Right renal cortex interstitium (tissue), 3 donors: ENCODE measurements around the gene ACOT13. TPM values are rescaled to one million over a fixed set of nuclear protein-coding genes. Genes with fewer than 3 reads are reported as not detected.

Experiments used
- polyA plus RNA-seq, 3 donors: library from polyadenylated mRNA; unstranded; fragments of 120-200 nt; gene quantifications; one replicate each; pipeline ENCODE4 v1.2.1, GENCODE V29; 2013; ENCODE audit not compliant: insufficient read length in 3 of 3

The ACOT13 gene
- polyA plus RNA-seq, 3 donors = 42.4 to 47.4 (median 45.1) TPM

Other genes starting within 250 kb of the ACOT13 start
- 1 to 10 TPM; 2.6 to 4.1 (median 3.0) TPM for gene GPLD1, start 177.5 kb upstream of the ACOT13 start, polyA plus RNA-seq
- 10 to 100 TPM; 27.7 to 30.0 (median 28.7) TPM for gene ALDH5A1, start 172.1 kb upstream of the ACOT13 start, polyA plus RNA-seq
- under 1 TPM; 0.25 to 0.33 (median 0.25) TPM for gene KIAA0319, start 20.9 kb upstream of the ACOT13 start, polyA plus RNA-seq
- 10 to 100 TPM; 64.9 to 71.6 (median 65.2) TPM for gene TDP2, start 178 bp upstream of the ACOT13 start, polyA plus RNA-seq
- gene C6orf62, start 52.1 kb downstream of the ACOT13 start, polyA plus RNA-seq = 100 to 1,000 TPM; 143 to 153 (median 151) TPM
- gene GMNN, start 107.9 kb downstream of the ACOT13 start, polyA plus RNA-seq = 10 to 100 TPM; 57.6 to 59.4 (median 58.2) TPM
- not detected for gene ARMH2, start 131.8 kb downstream of the ACOT13 start, polyA plus RNA-seq